Stomach smooth muscle (tissue), 2 donors: ENCODE measurements around the gene KRT86.

Source experiments
- H3K27ac ChIP-seq: one replicate; pipeline ENCODE4 v1.7.0; 2013; ENCODE audit warnings: mild to moderate bottlenecking, low read length, inconsistent platforms
- H3K27me3 ChIP-seq, 2 donors: one replicate each; pipeline ENCODE4 v1.7.0; 2013; ENCODE audit warnings: low read length in 2 of 2; ENCODE audit not compliant: insufficient read depth in 2 of 2, control insufficient read depth in 1 of 2
- H3K36me3 ChIP-seq, 2 donors: one replicate each; pipeline ENCODE4 v1.7.0; 2013; ENCODE audit warnings: low read length in 2 of 2; ENCODE audit not compliant: control insufficient read depth in 2 of 2, insufficient read depth in 2 of 2
- H3K4me1 ChIP-seq: one replicate; pipeline ENCODE4 v1.7.0; 2013; ENCODE audit warnings: low read length; ENCODE audit not compliant: control insufficient read depth, insufficient read depth
- H3K4me3 ChIP-seq, 2 donors: one replicate each; pipeline ENCODE4 v1.7.0; 2013; ENCODE audit warnings: low read length in 2 of 2
- H3K9ac ChIP-seq, 2 donors: one replicate each; pipeline ENCODE4 v1.7.0; 2013; ENCODE audit warnings: low read length in 2 of 2, mild to moderate bottlenecking in 1 of 2
- H3K9me3 ChIP-seq, 2 donors: one replicate each; pipeline ENCODE4 v1.7.0; 2013; ENCODE audit warnings: low read length in 2 of 2; ENCODE audit not compliant: control insufficient read depth in 2 of 2
- donor health status: healthy.
- donor health status: Pancreatic carcinoma.

KRT86 gene

GRCh38 chr12:52232674-52233461, 41.6 kb upstream of the KRT86 start, which contains the start of gene KRT7:
KRT7 (plus strand) TSS chr12:52233243; CDS start chr12:52233297, 54 bp downstream.
- no peak within 1 kb of the TSS for H3K9ac ChIP-seq
- peaks cover 27 to 40% of the 10 kb centered on the region in 2 donors for H3K27me3 ChIP-seq
- H3K4me3 ChIP-seq: no peak within 1 kb of the TSS
- H3K9me3 ChIP-seq: no peaks in the 10 kb centered on the region
- peaks cover 7% of the 10 kb centered on the region for H3K4me1 ChIP-seq
- H3K36me3 ChIP-seq: no peaks in the 10 kb centered on the region
- H3K27ac ChIP-seq: no peak within 1 kb of the TSS

- Histone ChIP-seq H3K9ac (no peak overlapping the region), H3K27me3 (peaks cover 29 to 40% of the 10 kb centered on the region in 2 donors), H3K4me3 (no peak overlapping the region)
Observed at GRCh38 chr12:52233462-52234207, 40.8 kb upstream of the KRT86 start.

GRCh38 chr12:52234223-52234810, 40.1 kb upstream of the KRT86 start:
- Histone ChIP-seq H3K27me3 (peaks cover 26 to 38% of the 10 kb centered on the region in 2 donors), H3K9me3 (no peaks in the 10 kb centered on the region), H3K4me3 (no peak overlapping the region), H3K4me1 (peaks cover 7% of the 10 kb centered on the region), H3K9ac (no peak overlapping the region), H3K27ac (no peak overlapping the region), H3K36me3 (no peaks in the 10 kb centered on the region)

More at GRCh38 chr12:52233462-52234207, 40.8 kb upstream of the KRT86 start:
- Histone ChIP-seq H3K36me3 (no peaks in the 10 kb centered on the region), H3K9me3 (no peaks in the 10 kb centered on the region), H3K4me1 (peaks cover 7% of the 10 kb centered on the region), H3K27ac (no peak overlapping the region)

- no peaks in the 10 kb centered on the region for H3K36me3 ChIP-seq
- no peak overlapping the region for H3K4me3 ChIP-seq
- H3K9ac ChIP-seq: no peak overlapping the region
- no peaks in the 10 kb centered on the region for H3K9me3 ChIP-seq
- peaks cover 7% of the 10 kb centered on the region for H3K4me1 ChIP-seq
- no peak overlapping the region for H3K27ac ChIP-seq
- H3K27me3 ChIP-seq: peaks cover 22 to 32% of the 10 kb centered on the region in 2 donors
Observed at GRCh38 chr12:52235001-52235764, 39.3 kb upstream of the KRT86 start.

GRCh38 chr12:52235822-52236361, 38.6 kb upstream of the KRT86 start:
- Histone ChIP-seq H3K9me3 (no peaks in the 10 kb centered on the region), H3K36me3 (no peaks in the 10 kb centered on the region), H3K27me3 (peaks cover 20 to 29% of the 10 kb centered on the region in 2 donors), H3K4me1 (peaks cover 3% of the 10 kb centered on the region), H3K27ac (no peak overlapping the region), H3K4me3 (no peak overlapping the region), H3K9ac (no peak overlapping the region)

- no peak overlapping the region for H3K27ac ChIP-seq
- no peaks in the 10 kb centered on the region for H3K36me3 ChIP-seq
- H3K4me1 ChIP-seq: peaks cover 3% of the 10 kb centered on the region
- H3K9me3 ChIP-seq: no peaks in the 10 kb centered on the region
- no peak overlapping the region for H3K9ac ChIP-seq
- peaks cover 19 to 24% of the 10 kb centered on the region in 2 donors for H3K27me3 ChIP-seq
- no peak overlapping the region for H3K4me3 ChIP-seq
Observed at GRCh38 chr12:52236386-52237050, 37.9 kb upstream of the KRT86 start.

GRCh38 chr12:52238207-52238840, 36.1 kb upstream of the KRT86 start:
- no peak overlapping the region for H3K9ac ChIP-seq
- H3K4me3 ChIP-seq: no peak overlapping the region
- H3K36me3 ChIP-seq: no peaks in the 10 kb centered on the region
- peaks cover 3% of the 10 kb centered on the region for H3K4me1 ChIP-seq
- no peaks in the 10 kb centered on the region for H3K9me3 ChIP-seq
- H3K27me3 ChIP-seq: peaks cover 5% of the 10 kb centered on the region in 2 donors
- H3K27ac ChIP-seq: no peak overlapping the region

- peaks cover 11% of the 10 kb centered on the region for H3K4me1 ChIP-seq
- no peaks in the 10 kb centered on the region for H3K36me3 ChIP-seq
- no peaks in the 10 kb centered on the region for H3K9me3 ChIP-seq
- peaks cover 0 to 2% of the 10 kb centered on the region in 2 donors for H3K27me3 ChIP-seq
- no peak overlapping the region for H3K4me3 ChIP-seq
- no peak overlapping the region for H3K27ac ChIP-seq
- no peak overlapping the region for H3K9ac ChIP-seq
Observed at GRCh38 chr12:52238916-52239646, 35.4 kb upstream of the KRT86 start.

GRCh38 chr12:52239767-52240166, 34.7 kb upstream of the KRT86 start:
- Histone ChIP-seq H3K36me3 (no peaks in the 10 kb centered on the region), H3K4me3 (no peak overlapping the region), H3K27ac (no peak overlapping the region), H3K9ac (no peak overlapping the region), H3K27me3 (peaks cover 0 to 2% of the 10 kb centered on the region in 2 donors), H3K9me3 (no peaks in the 10 kb centered on the region), H3K4me1 (peaks cover 18% of the 10 kb centered on the region)
